Measurements from ENCODE around the gene NAA16. TPM values are rescaled to one million over a fixed set of nuclear protein-coding genes. Genes with fewer than 3 reads are reported as not detected.

Gene NAA16
- total RNA-seq, 4 donors from 2014 or later = 15.5 to 33.5 (median 17.1) TPM

- ATAC-seq = no peak
- TF ChIP-seq POLR2AphosphoS5 (IDR thresholded peaks at IDR 0.05) (no peak), EP300 (IDR thresholded peaks at IDR 0.05) (no peak), CTCF (IDR thresholded peaks at IDR 0.05) (no peak), POLR2A (IDR thresholded peaks at IDR 0.05) (no peak)
- no peaks in the 10 kb centered on the region for H3K4me1 ChIP-seq
- no peak overlapping the region for H3K27ac ChIP-seq
- no peaks in the 10 kb centered on the region for H3K27me3 ChIP-seq
- H3K9me3 ChIP-seq = no peaks in the 10 kb centered on the region
- 84 to 91% methylated on average over 11 to 13 of the region's 13 CpGs for WGBS, 2 donors (ENCODE audit: low coverage in 1 of 2)
- no peak overlapping the region for H3K4me3 ChIP-seq
- H3K36me3 ChIP-seq = no peaks in the 10 kb centered on the region
Measured at GRCh38 chr13:41284512-41285288, 26.4 kb upstream of the NAA16 start.

- Histone ChIP-seq H3K27me3 (no peaks in the 10 kb centered on the region), H3K4me3 (no peak overlapping the region), H3K4me1 (no peaks in the 10 kb centered on the region), H3K27ac (no peak overlapping the region), H3K9me3 (no peaks in the 10 kb centered on the region), H3K36me3 (no peaks in the 10 kb centered on the region)
- TF ChIP-seq EP300 (IDR thresholded peaks at IDR 0.05) (no peak), CTCF (IDR thresholded peaks at IDR 0.05) (no peak), POLR2AphosphoS5 (IDR thresholded peaks at IDR 0.05) (no peak), POLR2A (IDR thresholded peaks at IDR 0.05) (no peak)
- WGBS, 2 donors (ENCODE audit: low coverage in 1 of 2) = 80 to 89% methylated on average over 4 to 5 of the region's 5 CpGs
- no peak for ATAC-seq
Measured at GRCh38 chr13:41286370-41286769, 24.7 kb upstream of the NAA16 start.

GRCh38 chr13:41289463-41289881 is 21.6 kb upstream of the NAA16 start:
- 80 to 90% methylated on average over 2 to 3 of the region's 10 CpGs for WGBS, 2 donors (ENCODE audit: low coverage in 1 of 2)
- no peaks in the 10 kb centered on the region for H3K27me3 ChIP-seq
- no peak overlapping the region for H3K27ac ChIP-seq
- no peak for ATAC-seq
- H3K9me3 ChIP-seq = no peaks in the 10 kb centered on the region
- TF ChIP-seq CTCF (IDR thresholded peaks at IDR 0.05) = no peak
- no peak for TF ChIP-seq POLR2AphosphoS5 (IDR thresholded peaks at IDR 0.05)
- no peak for TF ChIP-seq POLR2A (IDR thresholded peaks at IDR 0.05)
- TF ChIP-seq EP300 (IDR thresholded peaks at IDR 0.05) = no peak
- H3K4me1 ChIP-seq = no peaks in the 10 kb centered on the region
- H3K36me3 ChIP-seq = no peaks in the 10 kb centered on the region
- H3K4me3 ChIP-seq = no peak overlapping the region

- Histone ChIP-seq H3K9me3 (no peaks in the 10 kb centered on the region), H3K4me1 (no peaks in the 10 kb centered on the region), H3K27me3 (no peaks in the 10 kb centered on the region), H3K4me3 (no peak overlapping the region), H3K27ac (no peak overlapping the region), H3K36me3 (no peaks in the 10 kb centered on the region)
- TF ChIP-seq POLR2A (IDR thresholded peaks at IDR 0.05) (no peak), EP300 (IDR thresholded peaks at IDR 0.05) (no peak), CTCF (IDR thresholded peaks at IDR 0.05) (no peak), POLR2AphosphoS5 (IDR thresholded peaks at IDR 0.05) (no peak)
- no peak for ATAC-seq
- WGBS, 2 donors (ENCODE audit: low coverage in 1 of 2) = 89 to 100% methylated on average over 2 to 6 of the region's 7 CpGs
Measured at GRCh38 chr13:41291246-41291645, 19.8 kb upstream of the NAA16 start.

- Histone ChIP-seq H3K4me1 (no peaks in the 10 kb centered on the region), H3K27ac (no peak overlapping the region), H3K4me3 (no peak overlapping the region), H3K27me3 (no peaks in the 10 kb centered on the region), H3K36me3 (no peaks in the 10 kb centered on the region), H3K9me3 (no peaks in the 10 kb centered on the region)
- 75 to 100% methylated on average over 1 of the region's 1 CpG for WGBS, 2 donors (ENCODE audit: low coverage in 1 of 2)
- no peak for ATAC-seq
- TF ChIP-seq EP300 (IDR thresholded peaks at IDR 0.05) (no peak), POLR2AphosphoS5 (IDR thresholded peaks at IDR 0.05) (no peak), CTCF (IDR thresholded peaks at IDR 0.05) (no peak), POLR2A (IDR thresholded peaks at IDR 0.05) (no peak)
Measured at GRCh38 chr13:41293272-41293671, 17.8 kb upstream of the NAA16 start.

Data from gastroesophageal sphincter (tissue), 4 donors.